HCT116 (cell line): ENCODE data around the gene NFATC2IP.

Experiments
- CEBPB ChIP-seq: IDR thresholded peaks from 2 replicates; pipeline ENCODE4 v1.6.1; 2012; ENCODE audit warnings: low read depth
- EZH2 ChIP-seq: fragments of 200-600 bp; sonication (generic); IDR thresholded peaks from 2 replicates; pipeline ENCODE4 v1.6.1; 2017; ENCODE audit warnings: antibody characterized with exemption, mixed run types
- POLR2A ChIP-seq: IDR thresholded peaks from 2 replicates; pipeline ENCODE4 v1.7.0; 2011; ENCODE audit warnings: borderline replicate concordance; ENCODE audit not compliant: insufficient read depth, insufficient read length; ENCODE audit errors: extremely low read depth
- POLR2AphosphoS5 ChIP-seq: IDR thresholded peaks from 2 replicates; pipeline ENCODE4 v1.6.1; 2011; ENCODE audit warnings: mild to moderate bottlenecking, low read depth, low read length, moderate library complexity
- SIN3A ChIP-seq: IDR thresholded peaks from 2 replicates; pipeline ENCODE4 v1.6.1; 2012; ENCODE audit warnings: low read depth
- TCF7L2 ChIP-seq: IDR thresholded peaks from 2 replicates; pipeline ENCODE4 v1.7.0; 2011; ENCODE audit warnings: borderline replicate concordance, inconsistent platforms; ENCODE audit not compliant: insufficient read depth, insufficient read length; ENCODE audit errors: extremely low read depth
- YY1 ChIP-seq: IDR thresholded peaks from 2 replicates; pipeline ENCODE4 v1.6.1; 2011; ENCODE audit warnings: low read length, low read depth, moderate library complexity, mild to moderate bottlenecking; ENCODE audit not compliant: insufficient replicate concordance; ENCODE audit errors: extremely low read depth
- TF ChIP-seq, protein P1 (sequence below): IDR thresholded peaks from 2 replicates; pipeline ENCODE4 v1.6.1; 2012
- TF ChIP-seq, protein P2 (sequence below): IDR thresholded peaks from 2 replicates; pipeline ENCODE4 v1.6.1; 2012
- TF ChIP-seq, protein P3 (sequence below), 3 experiments: fragments of 200-600 bp in 1 of 3; sonication (generic) in 1 of 3; IDR thresholded peaks in 2 of 3; conservative IDR thresholded peaks in 1 of 3; 2 replicates each; pipeline ENCODE4 v1.5.1; 2012 to 2017; ENCODE audit warnings: low read depth in 2 of 3, low read length in 2 of 3, antibody characterized with exemption in 1 of 3, borderline replicate concordance in 1 of 3, control low read depth in 1 of 3, mild to moderate bottlenecking in 1 of 3, mixed read lengths in 1 of 3, mixed run types in 1 of 3, moderate library complexity in 1 of 3; ENCODE audit not compliant: insufficient read depth in 1 of 3
- TF ChIP-seq, protein P4 (sequence below): IDR thresholded peaks from 2 replicates; pipeline ENCODE4 v1.6.1; 2011; ENCODE audit warnings: mild to moderate bottlenecking, low read length, moderate library complexity; ENCODE audit not compliant: insufficient replicate concordance; ENCODE audit errors: extremely low read depth

DNA sequence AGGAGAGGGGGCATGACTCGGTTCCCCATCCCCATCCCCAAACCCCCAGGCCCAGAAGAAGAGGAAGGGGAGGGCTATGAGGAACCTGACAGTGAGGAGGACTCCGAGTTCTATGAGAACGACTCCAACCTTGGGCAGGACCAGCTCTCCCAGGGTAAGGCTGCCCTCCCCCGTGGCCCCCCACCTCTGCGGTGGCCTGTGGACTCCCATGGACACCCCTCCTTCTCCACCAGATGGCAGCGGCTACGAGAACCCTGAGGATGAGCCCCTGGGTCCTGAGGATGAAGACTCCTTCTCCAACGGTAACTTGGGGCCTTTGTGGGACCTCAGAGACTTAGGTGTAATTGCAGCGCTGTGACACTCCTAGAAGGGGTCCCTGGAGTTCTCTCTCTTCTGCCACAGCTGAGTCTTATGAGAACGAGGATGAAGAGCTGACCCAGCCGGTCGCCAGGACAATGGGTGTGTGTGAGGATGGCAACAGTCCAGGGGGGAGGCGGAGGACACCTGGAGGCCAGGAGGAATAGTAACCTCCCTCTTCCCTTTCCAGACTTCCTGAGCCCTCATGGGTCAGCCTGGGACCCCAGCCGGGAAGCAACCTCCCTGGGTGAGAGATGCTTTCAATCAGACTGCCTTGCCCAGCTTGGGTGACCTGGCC is 13.4 kb upstream of the NFATC2IP start:
- TF ChIP-seq SIN3A (no peak), YY1 (no peak), POLR2A (no peak), EZH2 (no peak), POLR2AphosphoS5 (no peak), TCF7L2 (no peak), CEBPB (no peak)
- TF ChIP-seq, protein P1, sequence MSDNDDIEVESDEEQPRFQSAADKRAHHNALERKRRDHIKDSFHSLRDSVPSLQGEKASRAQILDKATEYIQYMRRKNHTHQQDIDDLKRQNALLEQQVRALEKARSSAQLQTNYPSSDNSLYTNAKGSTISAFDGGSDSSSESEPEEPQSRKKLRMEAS, result no peak
- TF ChIP-seq, protein P2, sequence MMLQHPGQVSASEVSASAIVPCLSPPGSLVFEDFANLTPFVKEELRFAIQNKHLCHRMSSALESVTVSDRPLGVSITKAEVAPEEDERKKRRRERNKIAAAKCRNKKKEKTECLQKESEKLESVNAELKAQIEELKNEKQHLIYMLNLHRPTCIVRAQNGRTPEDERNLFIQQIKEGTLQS, result no peak
- TF ChIP-seq, protein P3, sequence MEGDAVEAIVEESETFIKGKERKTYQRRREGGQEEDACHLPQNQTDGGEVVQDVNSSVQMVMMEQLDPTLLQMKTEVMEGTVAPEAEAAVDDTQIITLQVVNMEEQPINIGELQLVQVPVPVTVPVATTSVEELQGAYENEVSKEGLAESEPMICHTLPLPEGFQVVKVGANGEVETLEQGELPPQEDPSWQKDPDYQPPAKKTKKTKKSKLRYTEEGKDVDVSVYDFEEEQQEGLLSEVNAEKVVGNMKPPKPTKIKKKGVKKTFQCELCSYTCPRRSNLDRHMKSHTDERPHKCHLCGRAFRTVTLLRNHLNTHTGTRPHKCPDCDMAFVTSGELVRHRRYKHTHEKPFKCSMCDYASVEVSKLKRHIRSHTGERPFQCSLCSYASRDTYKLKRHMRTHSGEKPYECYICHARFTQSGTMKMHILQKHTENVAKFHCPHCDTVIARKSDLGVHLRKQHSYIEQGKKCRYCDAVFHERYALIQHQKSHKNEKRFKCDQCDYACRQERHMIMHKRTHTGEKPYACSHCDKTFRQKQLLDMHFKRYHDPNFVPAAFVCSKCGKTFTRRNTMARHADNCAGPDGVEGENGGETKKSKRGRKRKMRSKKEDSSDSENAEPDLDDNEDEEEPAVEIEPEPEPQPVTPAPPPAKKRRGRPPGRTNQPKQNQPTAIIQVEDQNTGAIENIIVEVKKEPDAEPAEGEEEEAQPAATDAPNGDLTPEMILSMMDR (IDR thresholded peaks at IDR 0.05 in 2 of 3, conservative IDR thresholded peaks at IDR 0.05 in 1 of 3; ENCODE audit: borderline replicate concordance in 1 of 3, insufficient read depth in 1 of 3, low read depth in 2 of 3, low read length in 2 of 3), result 0 out of 6 replicates have a peak, but pooled peaks of 1 of the 3 experiments have one; percentile 14
- TF ChIP-seq, protein P4, sequence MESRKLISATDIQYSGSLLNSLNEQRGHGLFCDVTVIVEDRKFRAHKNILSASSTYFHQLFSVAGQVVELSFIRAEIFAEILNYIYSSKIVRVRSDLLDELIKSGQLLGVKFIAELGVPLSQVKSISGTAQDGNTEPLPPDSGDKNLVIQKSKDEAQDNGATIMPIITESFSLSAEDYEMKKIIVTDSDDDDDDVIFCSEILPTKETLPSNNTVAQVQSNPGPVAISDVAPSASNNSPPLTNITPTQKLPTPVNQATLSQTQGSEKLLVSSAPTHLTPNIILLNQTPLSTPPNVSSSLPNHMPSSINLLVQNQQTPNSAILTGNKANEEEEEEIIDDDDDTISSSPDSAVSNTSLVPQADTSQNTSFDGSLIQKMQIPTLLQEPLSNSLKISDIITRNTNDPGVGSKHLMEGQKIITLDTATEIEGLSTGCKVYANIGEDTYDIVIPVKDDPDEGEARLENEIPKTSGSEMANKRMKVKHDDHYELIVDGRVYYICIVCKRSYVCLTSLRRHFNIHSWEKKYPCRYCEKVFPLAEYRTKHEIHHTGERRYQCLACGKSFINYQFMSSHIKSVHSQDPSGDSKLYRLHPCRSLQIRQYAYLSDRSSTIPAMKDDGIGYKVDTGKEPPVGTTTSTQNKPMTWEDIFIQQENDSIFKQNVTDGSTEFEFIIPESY, result no peak
